Measurements from ENCODE around the gene SMIM20.
A peak's percentile ranks its signal among the peaks of the same experiment; 100 is the strongest.

The SMIM20 gene

GRCh38 chr4:25948051-25948450, 34.0 kb downstream of the SMIM20 start:
- no peak for DNase-seq (ENCODE audit: low read depth)
- no peak for TF ChIP-seq CTCF (IDR thresholded peaks at IDR 0.05; ENCODE audit: low read length, missing control alignments)

GRCh38 chr4:25949173-25949748, 35.2 kb downstream of the SMIM20 start:
- TF ChIP-seq CTCF (IDR thresholded peaks at IDR 0.05; ENCODE audit: low read length, missing control alignments), result no peak

More at GRCh38 chr4:25948051-25948450, 34.0 kb downstream of the SMIM20 start:
- no peak overlapping the region for H3K4me3 ChIP-seq (replicated peaks; ENCODE audit: low read depth, low read length)

GRCh38 chr4:25949994-25950393, 36.0 kb downstream of the SMIM20 start:
- DNase-seq (ENCODE audit: low read depth), result no peak
- no peak for TF ChIP-seq CTCF (IDR thresholded peaks at IDR 0.05; ENCODE audit: low read length, missing control alignments)
- H3K4me3 ChIP-seq (replicated peaks; ENCODE audit: low read depth, low read length), result no peak overlapping the region

More at GRCh38 chr4:25949173-25949748, 35.2 kb downstream of the SMIM20 start:
- DNase-seq (ENCODE audit: low read depth), result no peak
- no peak overlapping the region for H3K4me3 ChIP-seq (replicated peaks; ENCODE audit: low read depth, low read length)

GRCh38 chr4:25950461-25951389, 36.7 kb downstream of the SMIM20 start:
- DNase-seq (ENCODE audit: low read depth), result peak; percentile 25
- no peak overlapping the region for H3K4me3 ChIP-seq (replicated peaks; ENCODE audit: low read depth, low read length)
- no peak for TF ChIP-seq CTCF (IDR thresholded peaks at IDR 0.05; ENCODE audit: low read length, missing control alignments)

- no peak for DNase-seq (ENCODE audit: low read depth)
- no peak overlapping the region for H3K4me3 ChIP-seq (replicated peaks; ENCODE audit: low read depth, low read length)
- TF ChIP-seq CTCF (IDR thresholded peaks at IDR 0.05; ENCODE audit: low read length, missing control alignments), result no peak
These were observed 37.5 kb downstream of the SMIM20 start for GRCh38 chr4:25951390-25951952.

- H3K4me3 ChIP-seq (replicated peaks; ENCODE audit: low read depth, low read length), result no peak overlapping the region
- DNase-seq (ENCODE audit: low read depth), result peak; percentile 31
- no peak for TF ChIP-seq CTCF (IDR thresholded peaks at IDR 0.05; ENCODE audit: low read length, missing control alignments)
These were observed 39.7 kb downstream of the SMIM20 start for GRCh38 chr4:25953740-25954139.

All from fibroblast of pulmonary artery (primary cell).